ENCODE results near the gene FAM83E. TPM values are rescaled to one million over a fixed set of nuclear protein-coding genes. Genes with fewer than 3 reads are reported as not detected.

FAM83E gene
- total RNA-seq, 1 experiment from 2014 or later = 12.3 TPM

- Histone ChIP-seq H4K20me1 (ENCODE audit: insufficient read depth) (no peaks in the 10 kb centered on the region), H3K9me2 (ENCODE audit: insufficient read depth) (no peaks in the 10 kb centered on the region), H3K9me3 (ENCODE audit: insufficient read depth, low read depth) (no peaks in the 10 kb centered on the region), H3K79me2 (ENCODE audit: low read depth) (peaks cover 3% of the 10 kb centered on the region), H3K4me3 (no peak overlapping the region), H3K27ac (no peak overlapping the region), H3K36me3 (ENCODE audit: low read depth) (no peaks in the 10 kb centered on the region), H3K4me2 (no peak overlapping the region), H3K27me3 (ENCODE audit: insufficient read depth, low read depth) (no peaks in the 10 kb centered on the region), H3K4me1 (replicated peaks; ENCODE audit: insufficient read depth) (peaks cover 27% of the 10 kb centered on the region), H3F3A (ENCODE audit: insufficient read depth, low read depth) (peaks cover 72% of the 10 kb centered on the region), H2AFZ (no peak overlapping the region)
- intact Hi-C loops (cut with micrococcal nuclease; ENCODE audit: unreplicated experiment) = no loop called here
- DNase-seq = no peak
- no TSS peak for BruUV-seq (replicated peaks)
- ChIA-PET CTCF (no interaction called here), POLR2A (ENCODE audit: unreplicated experiment) (no interaction called here)
- TF ChIP-seq, protein P1, sequence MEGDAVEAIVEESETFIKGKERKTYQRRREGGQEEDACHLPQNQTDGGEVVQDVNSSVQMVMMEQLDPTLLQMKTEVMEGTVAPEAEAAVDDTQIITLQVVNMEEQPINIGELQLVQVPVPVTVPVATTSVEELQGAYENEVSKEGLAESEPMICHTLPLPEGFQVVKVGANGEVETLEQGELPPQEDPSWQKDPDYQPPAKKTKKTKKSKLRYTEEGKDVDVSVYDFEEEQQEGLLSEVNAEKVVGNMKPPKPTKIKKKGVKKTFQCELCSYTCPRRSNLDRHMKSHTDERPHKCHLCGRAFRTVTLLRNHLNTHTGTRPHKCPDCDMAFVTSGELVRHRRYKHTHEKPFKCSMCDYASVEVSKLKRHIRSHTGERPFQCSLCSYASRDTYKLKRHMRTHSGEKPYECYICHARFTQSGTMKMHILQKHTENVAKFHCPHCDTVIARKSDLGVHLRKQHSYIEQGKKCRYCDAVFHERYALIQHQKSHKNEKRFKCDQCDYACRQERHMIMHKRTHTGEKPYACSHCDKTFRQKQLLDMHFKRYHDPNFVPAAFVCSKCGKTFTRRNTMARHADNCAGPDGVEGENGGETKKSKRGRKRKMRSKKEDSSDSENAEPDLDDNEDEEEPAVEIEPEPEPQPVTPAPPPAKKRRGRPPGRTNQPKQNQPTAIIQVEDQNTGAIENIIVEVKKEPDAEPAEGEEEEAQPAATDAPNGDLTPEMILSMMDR (conservative IDR thresholded peaks at IDR 0.05) = no peak
- no peak for TF ChIP-seq EZH2 (IDR thresholded peaks at IDR 0.05; ENCODE audit: low read depth)
Measured at GRCh38 chr19:48624791-48625723, 10.2 kb upstream of the FAM83E start.

GRCh38 chr19:48624067-48624594 is 9.3 kb upstream of the FAM83E start:
- no TSS peak for BruUV-seq (replicated peaks)
- Histone ChIP-seq H3F3A (ENCODE audit: insufficient read depth, low read depth) (peaks cover 70% of the 10 kb centered on the region), H3K9me2 (ENCODE audit: insufficient read depth) (no peaks in the 10 kb centered on the region), H3K36me3 (ENCODE audit: low read depth) (no peaks in the 10 kb centered on the region), H4K20me1 (ENCODE audit: insufficient read depth) (no peaks in the 10 kb centered on the region), H3K27me3 (ENCODE audit: insufficient read depth, low read depth) (no peaks in the 10 kb centered on the region), H3K27ac (no peak overlapping the region), H3K4me3 (no peak overlapping the region), H3K4me1 (replicated peaks; ENCODE audit: insufficient read depth) (peaks cover 32% of the 10 kb centered on the region), H3K79me2 (ENCODE audit: low read depth) (peaks cover 9% of the 10 kb centered on the region), H3K4me2 (no peak overlapping the region), H2AFZ (no peak overlapping the region), H3K9me3 (ENCODE audit: insufficient read depth, low read depth) (no peaks in the 10 kb centered on the region)
- no peak for DNase-seq
- CTCF ChIA-PET = no interaction called here
- intact Hi-C loops (cut with micrococcal nuclease; ENCODE audit: unreplicated experiment) = no loop called here
- TF ChIP-seq, protein P1 (conservative IDR thresholded peaks at IDR 0.05) = no peak
- POLR2A ChIA-PET (ENCODE audit: unreplicated experiment) = interaction anchor here (0.5 kb wide), 1 partner anchor 1018 kb away, joined by 3 read pairs; the partner anchor contains the start of gene SCAF1

- Histone ChIP-seq H3K27ac (no peak overlapping the region), H3K9me2 (ENCODE audit: insufficient read depth) (no peaks in the 10 kb centered on the region), H3K36me3 (ENCODE audit: low read depth) (no peaks in the 10 kb centered on the region), H3K9me3 (ENCODE audit: insufficient read depth, low read depth) (no peaks in the 10 kb centered on the region), H2AFZ (no peak overlapping the region), H3K4me1 (replicated peaks; ENCODE audit: insufficient read depth) (peaks cover 31% of the 10 kb centered on the region), H3K4me3 (no peak overlapping the region), H4K20me1 (ENCODE audit: insufficient read depth) (no peaks in the 10 kb centered on the region; the same call in 1 of the 2 replicates), H3K4me2 (no peak overlapping the region), H3K79me2 (ENCODE audit: low read depth) (peaks cover 13% of the 10 kb centered on the region), H3K27me3 (ENCODE audit: insufficient read depth, low read depth) (no peaks in the 10 kb centered on the region), H3F3A (ENCODE audit: insufficient read depth, low read depth) (peaks cover 74% of the 10 kb centered on the region)
- intact Hi-C loops (cut with micrococcal nuclease; ENCODE audit: unreplicated experiment) = no loop called here
- BruUV-seq (replicated peaks) = no TSS peak
- no peak for DNase-seq
- no peak for TF ChIP-seq EZH2 (IDR thresholded peaks at IDR 0.05; ENCODE audit: low read depth)
- TF ChIP-seq, protein P1 (conservative IDR thresholded peaks at IDR 0.05) = no peak
- POLR2A ChIA-PET (ENCODE audit: unreplicated experiment) = interaction anchor here (0.5 kb wide), 1 partner anchor 1018 kb away, joined by 3 read pairs; the partner anchor contains the start of gene SCAF1
- CTCF ChIA-PET = no interaction called here
Measured at GRCh38 chr19:48623556-48624066, 8.7 kb upstream of the FAM83E start.

All from PC-9 (cell line).